Natural killer cell (primary cell): ENCODE measurements around the gene SLC8B1. TPM values are rescaled to one million over a fixed set of nuclear protein-coding genes. Genes with fewer than 3 reads are reported as not detected.

Source experiments
- ATAC-seq, 3 donors: fragments of 150-1000 bp in 2 of 3; fragments of 200-7000 bp in 1 of 3; cut with Tn5 transposase; 1 replicate in 1 of 3; 2 replicates in 2 of 3; pipeline ENCODE4 v1.10.0; 2021; ENCODE audit warnings: mild to moderate bottlenecking in 2 of 3, moderate library complexity in 2 of 3
- DNase-seq, 2 donors: peaks; one replicate each; pipeline versions ENCODE4 v3.0.0 to v3.0.0-alpha.2; 2013 to 2021; ENCODE audit warnings: mixed read lengths in 1 of 2
- H3K27ac ChIP-seq: one replicate; pipeline ENCODE4 v1.5.1; 2013; ENCODE audit warnings: mild to moderate bottlenecking, low read length
- H3K27me3 ChIP-seq: one replicate; pipeline ENCODE4 v1.6.1; 2013; ENCODE audit warnings: low read length; ENCODE audit not compliant: control insufficient read depth, insufficient read depth
- H3K36me3 ChIP-seq: one replicate; pipeline ENCODE4 v1.6.1; 2013; ENCODE audit warnings: low read length; ENCODE audit not compliant: control insufficient read depth, insufficient read depth
- H3K4me1 ChIP-seq: one replicate; pipeline ENCODE4 v1.6.1; 2013; ENCODE audit warnings: low read length; ENCODE audit not compliant: control insufficient read depth, insufficient read depth
- H3K4me3 ChIP-seq: one replicate; pipeline ENCODE4 v1.5.1; 2013; ENCODE audit warnings: low read length
- H3K9me3 ChIP-seq: one replicate; pipeline ENCODE4 v1.6.1; 2013; ENCODE audit warnings: low read length; ENCODE audit not compliant: control insufficient read depth, insufficient read depth
- H3K27ac Mint-ChIP-seq, 2 donors: one replicate each; pipeline ENCODE4 v1.8.0; 2022; ENCODE audit warnings: mild to moderate bottlenecking in 2 of 2, mixed read lengths in 2 of 2, moderate library complexity in 1 of 2
- H3K27me3 Mint-ChIP-seq, 2 donors: one replicate each; pipeline ENCODE4 v1.8.0; 2022; ENCODE audit warnings: low read depth in 2 of 2, mixed read lengths in 2 of 2
- H3K36me3 Mint-ChIP-seq: one replicate; pipeline ENCODE4 v1.8.0; 2022; ENCODE audit warnings: mixed read lengths
- H3K4me1 Mint-ChIP-seq, 2 donors: one replicate each; pipeline ENCODE4 v1.8.0; 2022; ENCODE audit warnings: mixed read lengths in 2 of 2
- H3K4me3 Mint-ChIP-seq: one replicate; pipeline ENCODE4 v1.8.0; 2022; ENCODE audit warnings: mild to moderate bottlenecking, moderate library complexity, mixed read lengths
- H3K9me3 Mint-ChIP-seq, 2 donors: one replicate each; pipeline ENCODE4 v1.8.0; 2022; ENCODE audit warnings: mixed read lengths in 2 of 2
- CTCF ChIP-seq: fragments of 200-600 bp; IDR thresholded peaks from one replicate; pipeline ENCODE4 v1.8.0; 2022; ENCODE audit warnings: antibody characterized with exemption
- WGBS: methylation state at CpG from one replicate; pipeline ENCODE4 v1.1.7; 2013; ENCODE audit warnings: missing lambda C conversion rate; ENCODE audit not compliant: insufficient coverage; 5-methylcytosine and 5-hydroxymethylcytosine counted together
- intact Hi-C: fragments of 100-400 bp; cut with micrococcal nuclease; formaldehyde crosslinking; loops from one replicate; pipeline ENCODE4 v1.14.2; 2022
- total RNA-seq, 4 donors: library from RNA; stranded (reverse); fragments of 120-200 nt in 1 of 4; gene quantifications; one replicate each; pipeline versions ENCODE4 v1.2.3 to v1.2.4, GENCODE V29; 2013 to 2022

SLC8B1 gene
- total RNA-seq, 3 donors from 2014 or later (not counting 1 experiment from before 2014, with no cell fraction given): 26.1 to 34.4 (median 31.2) TPM

DNA sequence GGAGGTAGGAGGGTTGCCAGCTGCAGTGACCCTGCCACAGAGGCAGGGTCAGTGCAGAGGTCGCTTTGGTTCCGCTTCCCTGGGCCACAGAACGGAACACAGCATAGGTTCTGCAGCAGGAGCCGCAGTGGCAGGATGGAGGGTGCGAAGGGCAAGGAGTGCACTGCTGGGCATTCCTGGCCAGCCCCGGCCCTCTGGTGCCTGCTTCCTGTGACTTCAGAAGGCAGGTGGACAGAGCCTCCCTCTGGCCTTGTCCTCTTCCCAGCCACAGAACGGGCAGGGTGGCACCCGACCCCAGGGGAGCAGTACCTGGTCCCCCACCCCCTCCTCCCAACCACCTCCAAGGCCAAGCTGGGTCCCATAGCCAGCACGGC is 37.7 kb downstream of the SLC8B1 start:
- DNase-seq: no peak
- Histone ChIP-seq H3K9me3 (no peaks in the 10 kb centered on the region), H3K4me1 (peaks cover 2% of the 10 kb centered on the region), H3K27ac (no peak overlapping the region), H3K4me3 (no peak overlapping the region), H3K36me3 (peaks cover 11% of the 10 kb centered on the region), H3K27me3 (no peaks in the 10 kb centered on the region)
- Mint-ChIP-seq H3K27me3 (no peaks in the 10 kb centered on the region), H3K4me3 (no peak overlapping the region), H3K4me1 (no peaks in the 10 kb centered on the region), H3K36me3 (no peaks in the 10 kb centered on the region), H3K27ac (no peak overlapping the region), H3K9me3 (no peaks in the 10 kb centered on the region)
- no peak for ATAC-seq
- 94% methylated on average over 8 of the region's 9 CpGs for WGBS
- intact Hi-C loops: no loop called here
- no peak for TF ChIP-seq CTCF

GRCh38 chr12:113296557-113297213 is 38.2 kb downstream of the SLC8B1 start:
- no peak overlapping the region for H3K27ac Mint-ChIP-seq

DNA sequence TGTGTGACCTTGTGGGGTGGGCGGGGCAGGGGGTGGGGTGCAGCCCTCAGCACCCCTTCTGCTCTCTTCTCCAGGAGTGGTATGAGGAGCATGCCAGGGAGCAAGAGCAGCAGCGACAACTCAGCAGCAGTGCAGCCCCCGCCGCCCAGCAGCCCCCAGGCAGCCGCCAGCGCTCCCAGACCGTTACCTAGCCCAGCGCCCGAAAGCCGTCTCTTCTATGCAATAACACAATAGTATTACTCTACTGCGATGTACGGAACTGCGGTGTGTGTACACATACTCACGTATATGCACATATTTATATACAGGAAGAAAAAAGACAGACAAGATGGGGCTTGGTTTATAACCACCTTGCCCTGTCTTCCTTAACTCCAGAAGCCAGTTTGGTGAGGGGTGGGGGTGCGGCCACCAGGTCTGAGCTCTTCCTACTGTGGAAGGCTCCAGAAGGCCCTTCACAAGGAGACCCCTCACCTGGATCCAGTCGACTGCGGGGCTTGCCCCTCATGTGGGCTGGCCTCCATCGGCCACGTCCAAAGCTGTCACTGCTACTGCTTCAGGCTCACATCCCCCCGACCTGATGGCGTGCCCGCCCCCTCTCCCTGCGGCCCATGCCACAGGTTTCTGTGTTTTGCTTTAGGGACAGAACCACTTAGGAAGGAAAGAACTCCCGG is 38.9 kb downstream of the SLC8B1 start:
- WGBS: 96% methylated on average over 20 of the region's 24 CpGs
- H3K36me3 ChIP-seq: peaks cover 9% of the 10 kb centered on the region

More at GRCh38 chr12:113296557-113297213, 38.2 kb downstream of the SLC8B1 start:
- Histone ChIP-seq H3K27me3 (no peaks in the 10 kb centered on the region), H3K36me3 (peaks cover 9% of the 10 kb centered on the region), H3K9me3 (no peaks in the 10 kb centered on the region), H3K4me3 (no peak overlapping the region), H3K4me1 (peaks cover 2% of the 10 kb centered on the region), H3K27ac (no peak overlapping the region)
- no peak for TF ChIP-seq CTCF
- intact Hi-C loops: no loop called here
- DNase-seq (no peak), ATAC-seq (no peak)
- Mint-ChIP-seq H3K4me3 (no peak overlapping the region), H3K36me3 (no peaks in the 10 kb centered on the region), H3K4me1 (no peaks in the 10 kb centered on the region), H3K9me3 (no peaks in the 10 kb centered on the region), H3K27me3 (no peaks in the 10 kb centered on the region)
- 95% methylated on average over 23 of the region's 23 CpGs for WGBS

More for the DNA sequence above, 38.9 kb downstream of the SLC8B1 start:
- Mint-ChIP-seq H3K27me3 (no peaks in the 10 kb centered on the region), H3K36me3 (no peaks in the 10 kb centered on the region), H3K9me3 (no peaks in the 10 kb centered on the region), H3K4me1 (no peaks in the 10 kb centered on the region), H3K4me3 (no peak overlapping the region), H3K27ac (no peak overlapping the region)
- no peak overlapping the region for H3K4me3 ChIP-seq
- peaks cover 2% of the 10 kb centered on the region for H3K4me1 ChIP-seq
- no peaks in the 10 kb centered on the region for H3K27me3 ChIP-seq
- no peak for TF ChIP-seq CTCF
- H3K27ac ChIP-seq: no peak overlapping the region
- no peaks in the 10 kb centered on the region for H3K9me3 ChIP-seq
- intact Hi-C loops: no loop called here
- DNase-seq: no peak
- ATAC-seq: no peak
